GM23248 (cell line): ENCODE measurements around the gene ZC3H18. TPM values are rescaled to one million over a fixed set of nuclear protein-coding genes. Genes with fewer than 3 reads are reported as not detected.

ENCODE experiments used
- DNase-seq: peaks from one replicate; pipeline ENCODE4 v3.0.0-alpha.2; 2015
- H2AFZ ChIP-seq: fragments of 200-600 bp; sonication (generic); 2 replicates; pipeline ENCODE4 v1.6.1; 2016; ENCODE audit warnings: antibody characterized with exemption
- H3F3A ChIP-seq: fragments of 200-600 bp; sonication (generic); 2 replicates; pipeline ENCODE4 v1.6.1; 2016; ENCODE audit warnings: mild to moderate bottlenecking, antibody characterized with exemption, mixed run types; ENCODE audit not compliant: insufficient read depth
- H3K27ac ChIP-seq: fragments of 200-600 bp; sonication (generic); 2 replicates; pipeline ENCODE4 v1.5.1; 2016; ENCODE audit warnings: mild to moderate bottlenecking
- H3K27me3 ChIP-seq: fragments of 200-600 bp; sonication (generic); replicated peaks from 2 replicates; pipeline ENCODE4 v1.6.1; 2016; ENCODE audit warnings: mild to moderate bottlenecking; ENCODE audit not compliant: insufficient read depth
- H3K36me3 ChIP-seq: fragments of 200-600 bp; sonication (generic); 2 replicates; pipeline ENCODE4 v1.6.1; 2016; ENCODE audit warnings: low read depth, mild to moderate bottlenecking
- H3K4me1 ChIP-seq: fragments of 200-600 bp; sonication (generic); 2 replicates; pipeline ENCODE4 v1.6.1; 2016; ENCODE audit warnings: mild to moderate bottlenecking; ENCODE audit not compliant: insufficient read depth
- H3K4me2 ChIP-seq: fragments of 200-600 bp; sonication (generic); one replicate; pipeline ENCODE4 v1.6.1; 2016; ENCODE audit warnings: mild to moderate bottlenecking; ENCODE audit not compliant: unreplicated experiment
- H3K4me3 ChIP-seq: fragments of 200-600 bp; sonication (generic); 2 replicates; pipeline ENCODE4 v1.5.1; 2016; ENCODE audit warnings: mild to moderate bottlenecking
- H3K79me2 ChIP-seq: fragments of 200-600 bp; sonication (generic); 2 replicates; pipeline ENCODE4 v1.6.1; 2016; ENCODE audit warnings: mild to moderate bottlenecking; ENCODE audit not compliant: insufficient read depth
- H3K9ac ChIP-seq: fragments of 200-600 bp; sonication (generic); 2 replicates; pipeline ENCODE4 v1.6.1; 2016; ENCODE audit warnings: mild to moderate bottlenecking
- H3K9me2 ChIP-seq: fragments of 200-600 bp; sonication (generic); 2 replicates; pipeline ENCODE4 v1.6.1; 2016; ENCODE audit warnings: mixed run types, mild to moderate bottlenecking, moderate library complexity; ENCODE audit not compliant: insufficient read depth
- H3K9me3 ChIP-seq: fragments of 200-600 bp; sonication (generic); one replicate; pipeline ENCODE4 v1.6.1; 2017; ENCODE audit warnings: low read depth
- H4K20me1 ChIP-seq: fragments of 200-600 bp; sonication (generic); 2 replicates; pipeline ENCODE4 v1.6.0; 2016; ENCODE audit not compliant: insufficient read depth
- EZH2 ChIP-seq: fragments of 200-600 bp; sonication (generic); IDR thresholded peaks from 2 replicates; pipeline ENCODE4 v1.6.1; 2018; ENCODE audit warnings: antibody characterized with exemption, mild to moderate bottlenecking; ENCODE audit not compliant: insufficient read depth, poor library complexity, severe bottlenecking
- EZH2phosphoT487 ChIP-seq: fragments of 200-600 bp; sonication (generic); IDR thresholded peaks from 2 replicates; pipeline ENCODE4 v1.6.1; 2018; ENCODE audit warnings: antibody characterized with exemption, moderate library complexity, mild to moderate bottlenecking, low read depth; ENCODE audit not compliant: insufficient read depth
- WGBS, 2 experiments: methylation state at CpG; one replicate each; pipeline ENCODE4 v1.1.6; 2015 to 2017; ENCODE audit warnings: low lambda C conversion rate in 2 of 2, low coverage in 1 of 2; ENCODE audit errors: missing lambda C conversion rate in 2 of 2; 5-methylcytosine and 5-hydroxymethylcytosine counted together
- in situ Hi-C: fragments of 300-500 bp; cut with MboI; formaldehyde crosslinking; loops from 2 replicates; pipeline ENCODE4 v1.15.0; 2020
- polyA plus RNA-seq: library from polyadenylated mRNA; unstranded; fragments of >200 nt; fragmentation: Nextera tagmentation; extraction: Ambion mirVana; gene quantifications from 2 replicates; pipeline ENCODE4 v1.2.1, GENCODE V29; 2016
- total RNA-seq: library from RNA; depleted of rRNA; stranded (reverse); fragments of >200 nt; shearing (Covaris generic); gene quantifications from 2 replicates; pipeline ENCODE4 v1.2.3, GENCODE V29; 2014; rRNA removed

ZC3H18 gene
- total and polyA plus RNA-seq, 2 experiments from 2014 or later = 9.7 to 24.9 TPM

DNA sequence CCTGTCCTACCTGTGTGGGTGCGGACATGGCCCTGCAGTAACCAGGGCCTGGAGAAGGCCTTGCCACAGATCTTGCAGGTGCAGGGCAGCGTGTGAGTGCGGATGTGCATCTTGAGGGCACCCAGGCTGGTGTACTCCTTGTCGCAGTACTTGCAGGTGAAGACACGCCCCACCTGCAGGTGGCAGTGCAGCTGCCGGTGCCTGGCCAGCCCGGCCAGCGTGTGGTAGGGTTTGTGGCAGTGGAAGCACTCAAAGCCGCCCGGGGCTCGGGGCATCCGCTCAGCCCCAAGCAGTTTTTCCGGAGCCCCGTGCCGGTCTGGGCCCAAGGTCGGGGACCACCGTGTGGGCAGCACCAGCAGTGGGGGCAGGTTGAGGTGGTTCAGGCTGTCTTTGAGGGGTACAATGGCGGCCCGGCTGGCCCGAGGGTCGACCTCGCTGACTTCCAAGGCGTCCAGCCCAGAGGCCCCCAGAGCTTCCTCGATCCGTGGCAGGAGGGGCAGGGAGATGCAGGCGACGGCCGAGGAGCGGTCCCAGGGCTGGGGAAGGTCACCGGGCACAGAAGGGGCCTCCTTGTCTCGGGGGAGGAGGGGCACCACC, 111.0 kb downstream of the ZC3H18 start:
- no peak for DNase-seq
- no peak overlapping the region for H3K27ac ChIP-seq

More for the DNA sequence above, 111.0 kb downstream of the ZC3H18 start:
- no peak overlapping the region for H3K4me2 ChIP-seq
- no peaks in the 10 kb centered on the region for H3K79me2 ChIP-seq
- no peak for TF ChIP-seq EZH2phosphoT487
- TF ChIP-seq EZH2 = no peak
- H3K4me1 ChIP-seq = no peaks in the 10 kb centered on the region
- H3K4me3 ChIP-seq = no peak overlapping the region
- no peak overlapping the region for H2AFZ ChIP-seq
- 49 to 55% methylated on average over 28 to 30 of the region's 31 CpGs for WGBS, 2 experiments
- no peaks in the 10 kb centered on the region for H3K9me2 ChIP-seq
- H3K27me3 ChIP-seq = 0 out of 2 replicates have a peak, but pooled peaks cover 8% of the 10 kb centered on the region
- H3K9me3 ChIP-seq = no peaks in the 10 kb centered on the region
- in situ Hi-C loops = no loop called here
- H3F3A ChIP-seq = no peaks in the 10 kb centered on the region
- H3K36me3 ChIP-seq = no peaks in the 10 kb centered on the region
- H4K20me1 ChIP-seq = no peaks in the 10 kb centered on the region
- H3K9ac ChIP-seq = no peak overlapping the region

Other genes with a start within 250 kb of the ZC3H18 start
- gene ZNF469, start 187.4 kb upstream of the ZC3H18 start, total RNA-seq = 2.3 and 2.6 TPM in 2 replicates
- 0.65 and 0.70 TPM in 2 replicates for gene ZNF469, start 187.4 kb upstream of the ZC3H18 start, polyA plus RNA-seq
- gene ZFPM1, start 117.1 kb upstream of the ZC3H18 start, total RNA-seq = 0.25 and 2.4 TPM in 2 replicates
- 0.06 and 0.14 TPM in 2 replicates for gene ZFPM1, start 117.1 kb upstream of the ZC3H18 start, polyA plus RNA-seq
- gene IL17C, start 68.2 kb downstream of the ZC3H18 start, total RNA-seq = not detected in 2 replicates
- not detected in 2 replicates for gene IL17C, start 68.2 kb downstream of the ZC3H18 start, polyA plus RNA-seq
- gene CYBA, start 80.7 kb downstream of the ZC3H18 start, total RNA-seq = 332 and 338 TPM in 2 replicates
- 270 and 283 TPM in 2 replicates for gene CYBA, start 80.7 kb downstream of the ZC3H18 start, polyA plus RNA-seq
- gene MVD, start 92.7 kb downstream of the ZC3H18 start, total RNA-seq = 25.0 and 29.1 TPM in 2 replicates
- gene MVD, start 92.7 kb downstream of the ZC3H18 start, polyA plus RNA-seq = 27.4 and 28.6 TPM in 2 replicates
- gene SNAI3, start 116.1 kb downstream of the ZC3H18 start, total RNA-seq = not detected in 2 replicates
- 0.35 and 0.71 TPM in 2 replicates for gene SNAI3, start 116.1 kb downstream of the ZC3H18 start, polyA plus RNA-seq
- gene RNF166, start 136.0 kb downstream of the ZC3H18 start, total RNA-seq = 13.7 and 14.6 TPM in 2 replicates
- 8.2 and 8.9 TPM in 2 replicates for gene RNF166, start 136.0 kb downstream of the ZC3H18 start, polyA plus RNA-seq
- gene CTU2, start 136.1 kb downstream of the ZC3H18 start, total RNA-seq = 20.4 and 22.3 TPM in 2 replicates
- 16.1 and 17.1 TPM in 2 replicates for gene CTU2, start 136.1 kb downstream of the ZC3H18 start, polyA plus RNA-seq
- gene PIEZO1, start 214.8 kb downstream of the ZC3H18 start, total RNA-seq = 223 and 294 TPM in 2 replicates
- 89.7 and 95.3 TPM in 2 replicates for gene PIEZO1, start 214.8 kb downstream of the ZC3H18 start, polyA plus RNA-seq
- 11.3 and 14.2 TPM in 2 replicates for gene CDT1, start 233.4 kb downstream of the ZC3H18 start, total RNA-seq
- gene CDT1, start 233.4 kb downstream of the ZC3H18 start, polyA plus RNA-seq = 5.4 and 5.9 TPM in 2 replicates
- 105 and 150 TPM in 2 replicates for gene APRT, start 241.5 kb downstream of the ZC3H18 start, total RNA-seq
- 224 and 226 TPM in 2 replicates for gene APRT, start 241.5 kb downstream of the ZC3H18 start, polyA plus RNA-seq